Retinal pigment epithelial cell (primary cell): Measurements from ENCODE around the gene MLC1.

Experiments used
- DNase-seq: peaks from one replicate; pipeline ENCODE4 v3.0.0-alpha.2; 2010; ENCODE audit warnings: low read depth
- H3K4me3 ChIP-seq: 2 replicates; pipeline ENCODE4 v1.5.1; 2011; ENCODE audit warnings: mild to moderate bottlenecking, low read length, control low read depth, moderate library complexity
- CTCF ChIP-seq: conservative IDR thresholded peaks from 2 replicates; pipeline ENCODE4 v1.5.1; 2011; ENCODE audit warnings: low read depth, low read length, control low read depth, inconsistent platforms

MLC1 gene

GRCh38 chr22:50045211-50046018 is 39.8 kb downstream of the MLC1 start:
- H3K4me3 ChIP-seq, result no peak overlapping the region
- DNase-seq, result no peak
- no peak for TF ChIP-seq CTCF

- H3K4me3 ChIP-seq, result no peak overlapping the region
- no peak for DNase-seq
- TF ChIP-seq CTCF, result no peak
Measured at GRCh38 chr22:50044485-50045118, 40.6 kb downstream of the MLC1 start.

GRCh38 chr22:50041361-50042065 is 43.7 kb downstream of the MLC1 start:
- no peak overlapping the region for H3K4me3 ChIP-seq
- DNase-seq, result no peak
- TF ChIP-seq CTCF, result no peak

- DNase-seq, result no peak
- no peak overlapping the region for H3K4me3 ChIP-seq
- TF ChIP-seq CTCF, result no peak
Measured at GRCh38 chr22:50040717-50041116, 44.5 kb downstream of the MLC1 start.

GRCh38 chr22:50039669-50040443 is 45.4 kb downstream of the MLC1 start:
- no peak overlapping the region for H3K4me3 ChIP-seq
- no peak for TF ChIP-seq CTCF
- no peak for DNase-seq

GRCh38 chr22:50035976-50036724 is 49.1 kb downstream of the MLC1 start:
- TF ChIP-seq CTCF, result no peak
- no peak for DNase-seq
- no peak overlapping the region for H3K4me3 ChIP-seq
